Measurements from ENCODE around the gene NLGN1.
"Not testable (repeated sequence)": the region's sequence is repeated elsewhere in the genome, so short reads cannot be mapped to it uniquely, and the experiment has no call there.

The NLGN1 gene

GRCh38 chr3:173568623-173569022 lies 171.1 kb downstream of the NLGN1 start:
- DNase-seq = no peak

DNA sequence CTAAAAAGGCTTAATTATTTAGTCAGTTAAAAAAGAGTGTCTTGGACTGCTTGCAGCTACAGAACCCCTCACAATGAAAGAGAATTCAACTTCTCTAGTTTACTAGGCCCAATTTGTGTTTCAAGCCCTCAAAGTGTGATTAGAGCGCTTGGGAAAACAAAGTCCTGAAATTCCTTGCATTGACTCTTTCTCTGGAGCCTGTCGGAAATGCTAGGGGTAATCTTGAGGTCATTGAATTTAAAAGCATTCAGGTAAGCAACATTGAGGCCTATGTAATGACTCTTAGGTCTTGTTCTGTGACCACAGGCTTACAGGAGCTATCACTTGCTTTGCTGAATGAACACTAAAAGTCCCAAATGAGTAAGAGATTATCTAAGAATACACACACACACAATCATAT lies 186.0 kb downstream of the NLGN1 start:
- DNase-seq = no peak

DNA sequence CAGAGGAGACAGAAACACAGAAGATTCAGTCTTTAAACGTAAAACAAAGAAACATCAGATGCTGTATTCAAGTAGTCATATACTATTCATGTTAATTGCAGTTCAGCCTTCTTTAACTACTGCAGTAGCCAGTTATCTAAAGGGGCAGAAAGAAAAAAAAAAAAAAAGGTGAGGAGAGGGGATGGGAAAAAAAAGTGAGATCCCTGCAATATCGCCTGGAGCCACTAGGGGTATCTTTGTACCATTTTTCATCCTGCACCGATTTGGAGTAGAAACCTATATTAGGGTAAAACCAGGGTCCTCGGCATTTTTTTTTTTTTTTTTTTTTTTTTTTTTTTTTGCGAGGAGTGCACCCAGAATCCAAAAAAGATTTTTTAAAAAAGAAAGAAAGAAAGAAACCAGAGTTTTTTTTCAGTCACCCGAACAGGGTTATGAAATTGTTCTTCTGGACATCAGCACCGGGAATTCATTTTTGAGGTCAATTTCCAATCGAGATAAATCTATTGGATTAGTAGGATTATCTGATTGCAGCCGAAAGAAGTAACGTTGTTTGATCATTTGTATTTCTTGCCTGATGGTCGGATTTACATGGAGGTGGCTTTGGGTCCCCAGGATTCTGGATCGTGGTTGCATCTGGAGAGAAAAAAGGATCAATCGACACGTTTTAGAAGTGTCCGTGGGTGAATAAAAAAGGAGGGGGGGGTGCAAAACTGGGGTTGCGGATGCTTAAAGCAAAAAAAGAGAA lies 186.7 kb downstream of the NLGN1 start:
- no peak for DNase-seq

- no peak for DNase-seq
Observed at GRCh38 chr3:173584838-173585831, 187.6 kb downstream of the NLGN1 start.

DNA sequence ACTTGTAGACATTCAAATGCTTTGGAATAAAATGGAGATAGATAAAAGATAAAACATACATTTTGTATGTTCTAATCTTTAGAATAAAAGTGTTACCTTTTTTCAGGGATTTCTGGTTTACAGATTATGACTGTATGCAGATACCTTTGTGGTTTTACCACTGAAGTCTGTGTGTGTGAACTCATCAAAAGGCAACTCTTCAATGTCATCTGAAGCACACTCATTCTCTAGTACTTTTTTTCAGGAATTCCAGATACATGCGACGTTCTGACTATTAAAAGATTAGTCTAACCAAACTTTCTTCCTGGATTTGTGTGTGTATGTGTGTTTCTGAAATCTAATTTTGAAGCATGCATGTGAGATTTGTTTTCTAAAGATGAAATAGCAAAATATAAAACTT lies 188.6 kb downstream of the NLGN1 start:
- no peak for DNase-seq

- no peak for DNase-seq
Observed at GRCh38 chr3:173587055-173587454, 189.5 kb downstream of the NLGN1 start.

DNA sequence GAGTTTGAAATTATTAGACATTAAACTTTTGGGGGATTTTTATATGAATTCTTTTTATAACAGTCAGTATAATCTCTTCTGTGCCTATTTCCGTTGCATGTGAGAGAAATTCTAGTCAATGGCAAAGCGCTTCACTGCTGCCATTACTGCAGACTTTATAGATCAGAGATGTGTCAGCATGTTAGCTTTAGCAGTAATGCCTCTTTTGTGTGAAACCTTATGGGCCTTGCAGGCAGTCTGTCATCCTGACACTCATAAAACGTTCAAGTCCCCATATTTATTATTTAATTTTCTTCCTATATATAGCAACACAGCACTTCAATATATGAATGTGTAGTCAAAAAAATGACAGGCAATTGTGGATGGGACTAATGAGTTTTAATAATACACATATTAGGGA lies 191.0 kb downstream of the NLGN1 start:
- no peak for DNase-seq

- no peak for DNase-seq
Observed at GRCh38 chr3:173589116-173589515, 191.6 kb downstream of the NLGN1 start.

GRCh38 chr3:173591401-173591800 lies 193.9 kb downstream of the NLGN1 start:
- DNase-seq = no peak

DNA sequence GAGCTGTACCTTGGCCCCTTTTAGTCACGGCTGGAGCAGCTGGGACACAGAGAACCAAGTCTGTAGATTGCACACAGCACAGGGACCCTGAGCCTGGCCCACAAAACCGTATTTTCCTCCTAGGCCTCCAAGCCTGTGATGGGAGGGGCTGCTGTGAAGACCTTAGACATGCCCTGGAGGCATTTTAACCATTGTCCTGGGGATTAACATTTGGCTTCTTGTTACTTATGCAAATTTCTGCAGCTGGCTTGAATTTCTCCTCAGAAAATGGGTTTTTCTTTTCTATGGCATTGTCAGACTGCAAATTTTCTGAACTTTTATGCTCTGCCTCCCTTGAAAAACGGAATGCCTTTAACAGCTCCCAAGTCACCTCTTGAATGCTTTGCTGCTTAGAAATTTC lies 197.3 kb downstream of the NLGN1 start:
- DNase-seq = not testable (repeated sequence)

- no peak for DNase-seq
Observed at GRCh38 chr3:173599673-173600072, 202.1 kb downstream of the NLGN1 start.

GRCh38 chr3:173614522-173614921 lies 217.0 kb downstream of the NLGN1 start:
- DNase-seq = no peak

DNA sequence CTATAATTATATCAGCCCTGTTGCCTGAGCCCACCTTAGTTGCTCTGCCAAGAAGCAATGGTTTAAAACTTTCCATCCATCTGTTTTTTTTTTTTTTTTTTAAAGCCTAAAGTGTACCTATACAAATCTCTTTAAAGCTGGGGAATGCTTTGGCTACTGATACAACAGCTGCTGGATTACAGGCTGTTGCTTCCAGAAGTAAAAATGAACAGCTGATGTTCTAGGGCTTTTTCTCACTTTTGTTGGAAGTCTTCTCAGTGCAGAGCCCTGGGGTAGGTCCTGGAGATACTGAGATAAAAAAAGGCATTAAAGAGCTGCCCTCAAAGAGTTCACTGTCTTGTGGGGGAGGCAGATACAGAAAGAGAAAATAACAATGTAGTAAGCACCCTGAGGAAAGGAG lies 218.1 kb downstream of the NLGN1 start:
- no peak for DNase-seq

DNA sequence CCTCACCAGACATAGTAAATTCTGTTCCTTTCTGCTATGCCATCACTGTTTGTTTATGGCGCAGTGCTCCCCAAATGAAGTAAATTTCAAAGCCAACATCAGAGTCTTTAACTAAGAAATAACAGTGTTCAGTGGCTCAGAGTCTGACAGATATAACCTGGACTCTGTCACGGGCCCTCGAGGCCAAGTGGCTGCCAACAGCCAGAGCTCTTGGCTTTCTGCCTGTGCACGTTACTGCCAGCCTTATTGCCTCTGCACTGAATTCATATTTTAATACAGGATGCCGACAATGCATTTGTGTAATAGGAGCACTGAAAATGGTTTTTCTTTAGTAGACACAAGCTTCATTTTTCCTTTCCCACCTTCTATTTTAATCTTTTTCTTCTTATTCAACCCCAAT lies 219.9 kb downstream of the NLGN1 start:
- DNase-seq = no peak

- no peak for DNase-seq
Observed at GRCh38 chr3:173618148-173618547, 220.6 kb downstream of the NLGN1 start.

GRCh38 chr3:173618703-173619102 lies 221.2 kb downstream of the NLGN1 start:
- no peak for DNase-seq

DNA sequence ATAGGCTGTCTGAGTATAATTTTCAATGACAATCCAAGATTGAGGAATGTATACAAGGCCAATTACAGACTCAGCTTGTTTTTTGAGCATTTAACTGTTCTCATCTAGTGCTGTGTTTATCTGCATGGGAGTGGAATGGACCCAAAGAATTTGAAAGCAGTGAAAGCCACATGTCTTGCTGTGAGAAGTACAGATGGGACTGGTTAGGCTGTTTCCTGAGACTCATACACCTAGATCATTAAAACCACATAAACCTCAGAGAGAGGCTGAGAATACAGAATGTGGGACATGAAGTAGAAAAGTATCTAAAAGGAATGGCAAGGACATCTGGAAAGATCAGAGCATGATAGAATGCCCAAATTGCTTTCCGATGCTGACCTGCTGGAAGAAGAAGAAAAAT lies 224.6 kb downstream of the NLGN1 start:
- no peak for DNase-seq

DNA sequence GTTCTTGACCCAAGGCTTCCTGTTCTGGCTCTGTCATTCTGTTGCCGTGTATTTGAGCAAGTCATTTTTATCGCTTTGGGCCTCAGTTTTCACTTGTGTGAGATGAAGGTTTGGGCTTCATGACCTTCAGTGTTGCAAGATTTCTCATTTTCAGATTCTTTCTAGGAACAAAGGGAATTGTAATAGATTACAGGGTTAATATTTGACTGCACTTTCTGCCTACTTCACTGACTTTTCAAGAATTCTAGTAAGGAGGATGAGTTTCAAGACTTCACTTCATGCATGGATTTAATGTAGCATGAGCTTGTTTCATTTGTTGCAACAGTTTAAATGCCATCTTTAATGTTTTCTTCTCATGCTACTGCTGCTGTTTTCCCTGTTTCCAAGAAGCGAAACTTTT lies 226.5 kb downstream of the NLGN1 start:
- DNase-seq = no peak

GRCh38 chr3:173630849-173631248 lies 233.3 kb downstream of the NLGN1 start:
- no peak for DNase-seq

- no peak for DNase-seq
Observed at GRCh38 chr3:173632945-173633344, 235.4 kb downstream of the NLGN1 start.

DNA sequence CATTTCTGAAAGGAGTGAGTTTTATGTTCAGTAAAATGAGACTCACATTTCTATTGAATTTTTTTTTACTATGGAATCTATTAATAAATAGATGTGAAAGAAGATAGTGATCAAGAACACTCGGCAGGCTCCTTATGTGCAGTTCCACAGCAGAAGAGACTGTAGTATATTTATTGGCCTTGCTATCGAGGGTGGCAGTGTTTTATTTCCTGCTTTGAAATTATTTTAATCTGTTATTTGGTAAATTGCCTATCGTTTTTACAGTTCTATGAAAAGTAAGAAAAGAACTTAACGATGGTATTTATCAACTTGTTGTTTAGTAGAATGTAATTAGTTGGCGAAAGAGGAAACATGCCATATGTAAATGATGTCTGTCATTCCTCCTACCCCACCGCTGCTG lies 238.3 kb downstream of the NLGN1 start:
- no peak for DNase-seq

DNA sequence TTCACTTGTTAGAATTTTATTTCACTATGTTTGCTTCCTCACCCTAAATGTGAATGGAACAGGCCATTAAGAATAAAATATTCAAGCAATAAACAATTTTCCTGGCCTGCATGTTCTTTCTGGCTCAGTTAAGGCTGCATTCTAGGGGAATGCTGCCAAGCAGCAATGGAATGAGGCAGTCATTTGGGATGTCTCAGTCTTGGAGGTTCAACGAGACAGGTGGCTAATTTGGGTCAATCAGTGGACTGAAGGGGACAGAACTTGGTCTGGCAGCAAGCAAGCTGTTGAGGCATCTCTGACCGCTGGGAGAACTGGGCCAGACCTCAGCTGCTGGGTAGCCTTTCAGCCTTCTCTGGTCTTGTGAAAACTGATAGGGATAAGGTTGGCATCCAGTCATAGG lies 241.6 kb downstream of the NLGN1 start:
- DNase-seq = no peak

- no peak for DNase-seq
Observed at GRCh38 chr3:173641696-173642095, 244.2 kb downstream of the NLGN1 start.
